C4-2B (cell line): Measurements from ENCODE around the gene DNM3.

Experiments used
- H3K27ac ChIP-seq: fragments of 450-650 bp; 2 replicates; pipeline ENCODE4 v1.5.1; 2017
- ZFX ChIP-seq: fragments of 450-650 bp; IDR thresholded peaks from 2 replicates; pipeline ENCODE4 v1.6.1; 2017
- TF ChIP-seq, protein P1 (sequence below): fragments of 450-650 bp; conservative IDR thresholded peaks from 2 replicates; pipeline ENCODE4 v1.5.1; 2017; ENCODE audit warnings: mild to moderate bottlenecking

The DNM3 gene

GRCh38 chr1:171841050-171841910 lies at the start of gene DNM3:
Gene DNM3 (plus strand): TSS chr1:171841498. CDS start chr1:171841657, 159 bp downstream.
- TF ChIP-seq ZFX: no peak
- TF ChIP-seq, protein P1, sequence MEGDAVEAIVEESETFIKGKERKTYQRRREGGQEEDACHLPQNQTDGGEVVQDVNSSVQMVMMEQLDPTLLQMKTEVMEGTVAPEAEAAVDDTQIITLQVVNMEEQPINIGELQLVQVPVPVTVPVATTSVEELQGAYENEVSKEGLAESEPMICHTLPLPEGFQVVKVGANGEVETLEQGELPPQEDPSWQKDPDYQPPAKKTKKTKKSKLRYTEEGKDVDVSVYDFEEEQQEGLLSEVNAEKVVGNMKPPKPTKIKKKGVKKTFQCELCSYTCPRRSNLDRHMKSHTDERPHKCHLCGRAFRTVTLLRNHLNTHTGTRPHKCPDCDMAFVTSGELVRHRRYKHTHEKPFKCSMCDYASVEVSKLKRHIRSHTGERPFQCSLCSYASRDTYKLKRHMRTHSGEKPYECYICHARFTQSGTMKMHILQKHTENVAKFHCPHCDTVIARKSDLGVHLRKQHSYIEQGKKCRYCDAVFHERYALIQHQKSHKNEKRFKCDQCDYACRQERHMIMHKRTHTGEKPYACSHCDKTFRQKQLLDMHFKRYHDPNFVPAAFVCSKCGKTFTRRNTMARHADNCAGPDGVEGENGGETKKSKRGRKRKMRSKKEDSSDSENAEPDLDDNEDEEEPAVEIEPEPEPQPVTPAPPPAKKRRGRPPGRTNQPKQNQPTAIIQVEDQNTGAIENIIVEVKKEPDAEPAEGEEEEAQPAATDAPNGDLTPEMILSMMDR: no peak
- peak within 1 kb of the TSS; percentile 39 for H3K27ac ChIP-seq

- TF ChIP-seq, protein P1: no peak
- TF ChIP-seq ZFX: no peak
- H3K27ac ChIP-seq: no peak overlapping the region
Observed at GRCh38 chr1:171792656-171793369, 48.5 kb upstream of the DNM3 start.

DNA sequence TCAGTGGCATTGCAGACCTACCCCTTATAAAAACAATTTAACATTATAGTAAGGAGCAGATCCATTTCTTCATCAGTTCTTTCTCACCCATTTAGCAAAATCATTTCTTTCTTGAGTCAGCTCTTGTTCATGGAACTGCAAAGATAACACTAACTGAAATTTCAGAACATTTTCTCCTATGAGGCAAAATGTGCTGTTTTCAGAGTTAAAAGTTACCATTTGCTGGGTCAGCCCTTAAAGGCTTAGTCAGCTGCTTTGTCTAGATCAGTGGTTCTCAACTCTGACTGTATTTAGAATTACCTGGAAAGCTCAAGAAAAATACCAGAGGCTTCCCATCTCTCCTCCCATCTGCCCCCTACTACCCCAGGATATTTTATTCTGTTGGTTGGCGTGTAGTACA lies 47.7 kb upstream of the DNM3 start:
- TF ChIP-seq ZFX: no peak
- TF ChIP-seq, protein P1: no peak
- H3K27ac ChIP-seq: no peak overlapping the region

DNA sequence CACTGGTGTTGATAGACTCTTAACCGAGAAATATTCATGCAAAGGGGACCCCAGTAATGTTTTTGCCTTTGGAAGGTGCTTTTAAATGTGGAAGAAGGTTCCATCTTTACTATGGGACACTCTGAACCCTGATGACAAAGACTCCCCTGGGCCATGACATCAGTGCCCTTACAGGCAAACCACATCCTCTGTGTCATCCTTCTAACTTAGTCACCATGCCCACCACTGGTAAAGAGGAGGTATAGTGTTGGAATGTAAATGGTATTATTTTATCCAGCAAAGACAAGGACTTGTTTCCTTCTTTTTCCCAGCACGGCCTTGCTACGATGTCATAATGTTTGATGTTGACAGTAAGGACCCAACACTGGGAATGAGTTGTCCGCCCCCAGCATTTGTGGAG lies 47.2 kb upstream of the DNM3 start:
- no peak overlapping the region for H3K27ac ChIP-seq
- TF ChIP-seq, protein P1: no peak
- TF ChIP-seq ZFX: no peak

GRCh38 chr1:171796592-171796991 lies 44.7 kb upstream of the DNM3 start:
- no peak overlapping the region for H3K27ac ChIP-seq
- TF ChIP-seq ZFX: no peak
- TF ChIP-seq, protein P1: no peak

DNA sequence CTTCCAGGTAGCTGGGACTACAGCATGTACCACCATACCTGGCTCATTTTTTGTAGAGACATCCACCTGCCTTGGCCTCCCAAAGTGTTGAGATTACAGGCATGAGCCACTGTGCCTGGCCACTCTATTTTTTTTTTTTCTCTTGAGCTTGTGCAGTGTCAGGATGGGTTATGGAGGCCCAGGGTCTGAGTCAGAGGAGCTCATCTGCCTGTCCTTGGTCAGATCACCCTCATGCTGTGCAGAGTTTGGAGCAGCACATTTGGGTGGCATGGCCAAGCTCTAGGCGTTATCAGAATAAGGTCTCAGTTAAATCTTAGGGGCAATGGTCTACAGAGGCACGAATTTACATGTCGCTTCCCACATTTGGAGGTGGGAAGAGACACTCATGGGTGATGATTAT lies 43.0 kb upstream of the DNM3 start:
- TF ChIP-seq ZFX: no peak
- TF ChIP-seq, protein P1: no peak
- H3K27ac ChIP-seq: no peak overlapping the region

DNA sequence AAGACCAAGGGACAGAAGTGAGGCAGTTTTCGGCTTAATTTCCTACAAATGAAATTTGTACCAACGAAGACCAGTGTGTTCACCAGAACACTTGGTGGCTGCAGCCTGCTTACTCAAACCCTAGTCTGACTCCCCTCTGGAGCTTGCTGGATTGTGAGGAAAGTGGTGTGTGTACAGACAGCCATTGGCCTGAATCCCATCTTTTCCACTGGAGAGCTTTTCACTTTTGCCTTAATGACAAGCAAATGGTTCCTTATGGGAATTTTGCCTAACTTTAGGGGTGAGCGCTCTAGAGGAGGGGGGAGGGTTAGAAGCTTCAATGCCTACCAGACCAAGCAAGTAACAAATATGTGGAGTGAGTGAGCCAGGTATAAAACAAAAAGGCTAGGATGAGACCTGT lies 42.5 kb upstream of the DNM3 start:
- TF ChIP-seq, protein P1: no peak
- TF ChIP-seq ZFX: no peak
- no peak overlapping the region for H3K27ac ChIP-seq
